A673 (cell line): Measurements from ENCODE around the gene SPON2. TPM values are rescaled to one million over a fixed set of nuclear protein-coding genes. Genes with fewer than 3 reads are reported as not detected.

Experiments
- BruUV-seq: library from RNA; stranded (reverse); fragments of 400-500 nt; replicated peaks from 2 replicates; lab custom pipeline; 2021; lab: Mats Ljungman, UMichigan
- CTCF ChIA-PET: fragments of 300-600 bp; sonication (Branson Sonifier 250); formaldehyde crosslinking; loops from one replicate; lab custom pipeline; 2022; ENCODE audit warnings: antibody characterized with exemption; lab: Charles Lee
- POLR2A ChIA-PET: fragments of 300-600 bp; sonication (Branson Sonifier 250); formaldehyde crosslinking; loops from one replicate; lab custom pipeline; 2022; ENCODE audit warnings: antibody characterized with exemption; ENCODE audit not compliant: low non-redundant PET; lab: Charles Lee
- DNase-seq: peaks from one replicate; pipeline ENCODE4 v3.0.0-alpha.2; 2015; ENCODE audit warnings: low spot score
- H3K27ac ChIP-seq: fragments of 200-600 bp; sonication (generic); 2 replicates; pipeline ENCODE4 v1.5.1; 2016; ENCODE audit warnings: mixed run types, low read depth, mild to moderate bottlenecking, mixed read lengths, antibody characterized with exemption, low read length; ENCODE audit not compliant: poor library complexity, severe bottlenecking
- H3K27me3 ChIP-seq: fragments of 200-600 bp; sonication (generic); replicated peaks from 2 replicates; pipeline ENCODE4 v1.6.1; 2017; ENCODE audit warnings: mixed run types, low read depth, mild to moderate bottlenecking, mixed read lengths, antibody characterized with exemption, low read length; ENCODE audit not compliant: insufficient read depth, poor library complexity
- H3K36me3 ChIP-seq: fragments of 200-600 bp; sonication (generic); 2 replicates; pipeline ENCODE4 v1.6.1; 2016; ENCODE audit warnings: mixed run types, mild to moderate bottlenecking, mixed read lengths, antibody characterized with exemption, low read length; ENCODE audit not compliant: insufficient read depth, poor library complexity, severe bottlenecking
- H3K4me1 ChIP-seq: fragments of 200-600 bp; sonication (generic); 2 replicates; pipeline ENCODE4 v1.6.1; 2017; ENCODE audit warnings: mixed run types, mild to moderate bottlenecking, mixed read lengths, antibody characterized with exemption, low read length; ENCODE audit not compliant: insufficient read depth, poor library complexity, severe bottlenecking
- H3K4me3 ChIP-seq: fragments of 200-600 bp; sonication (generic); 2 replicates; pipeline ENCODE4 v1.5.1; 2016; ENCODE audit warnings: low read depth, mixed run types, mild to moderate bottlenecking, mixed read lengths, low read length; ENCODE audit not compliant: poor library complexity, severe bottlenecking
- H3K9me3 ChIP-seq: fragments of 200-600 bp; sonication (generic); 2 replicates; pipeline ENCODE4 v1.6.1; 2016; ENCODE audit warnings: mixed run types, low read depth, mild to moderate bottlenecking, mixed read lengths, antibody characterized with exemption, low read length; ENCODE audit not compliant: poor library complexity, severe bottlenecking
- EZH2 ChIP-seq: fragments of 200-600 bp; sonication (generic); IDR thresholded peaks from 2 replicates; pipeline ENCODE4 v1.6.1; 2017; ENCODE audit warnings: borderline replicate concordance, low read depth, mild to moderate bottlenecking, mixed read lengths, antibody characterized with exemption, low read length; ENCODE audit not compliant: poor library complexity, severe bottlenecking
- intact Hi-C: fragments of 100-400 bp; cut with micrococcal nuclease; formaldehyde crosslinking; loops from one replicate; pipeline ENCODE4 v1.10.0; 2022; ENCODE audit not compliant: unreplicated experiment
- total RNA-seq: library from RNA; stranded (reverse); gene quantifications from 2 replicates; pipeline ENCODE4 v1.2.3, GENCODE V29; 2021
- TF ChIP-seq, protein P1 (sequence below): fragments of 300-800, 200-600 bp; sonication (generic); conservative IDR thresholded peaks from 2 replicates; pipeline ENCODE4 v1.5.1; 2017; ENCODE audit warnings: low read depth, mild to moderate bottlenecking, antibody characterized with exemption, low read length, moderate library complexity, mixed read lengths

Gene SPON2
- total RNA-seq, 1 experiment from 2014 or later, result 2.3 TPM

GRCh38 chr4:1167244-1167949, 5.0 kb downstream of the SPON2 start:
- no peaks in the 10 kb centered on the region for H3K9me3 ChIP-seq
- no TSS peak for BruUV-seq
- peaks cover 4% of the 10 kb centered on the region for H3K4me1 ChIP-seq
- H3K27me3 ChIP-seq, result peaks cover 23% of the 10 kb centered on the region
- peak overlapping the region; percentile 67 for H3K4me3 ChIP-seq
- no peaks in the 10 kb centered on the region for H3K36me3 ChIP-seq
- POLR2A ChIA-PET, result no interaction called here
- peak overlapping the region; percentile 79 for H3K27ac ChIP-seq
- CTCF ChIA-PET, result no interaction called here
- peak; percentile 97 for DNase-seq
- intact Hi-C loops, result loop anchor here (5.0 kb wide), 2 partner anchors 100 to 180 kb away; partner anchors contain the start of gene UVSSA
- no peak for TF ChIP-seq EZH2
- TF ChIP-seq, protein P1, sequence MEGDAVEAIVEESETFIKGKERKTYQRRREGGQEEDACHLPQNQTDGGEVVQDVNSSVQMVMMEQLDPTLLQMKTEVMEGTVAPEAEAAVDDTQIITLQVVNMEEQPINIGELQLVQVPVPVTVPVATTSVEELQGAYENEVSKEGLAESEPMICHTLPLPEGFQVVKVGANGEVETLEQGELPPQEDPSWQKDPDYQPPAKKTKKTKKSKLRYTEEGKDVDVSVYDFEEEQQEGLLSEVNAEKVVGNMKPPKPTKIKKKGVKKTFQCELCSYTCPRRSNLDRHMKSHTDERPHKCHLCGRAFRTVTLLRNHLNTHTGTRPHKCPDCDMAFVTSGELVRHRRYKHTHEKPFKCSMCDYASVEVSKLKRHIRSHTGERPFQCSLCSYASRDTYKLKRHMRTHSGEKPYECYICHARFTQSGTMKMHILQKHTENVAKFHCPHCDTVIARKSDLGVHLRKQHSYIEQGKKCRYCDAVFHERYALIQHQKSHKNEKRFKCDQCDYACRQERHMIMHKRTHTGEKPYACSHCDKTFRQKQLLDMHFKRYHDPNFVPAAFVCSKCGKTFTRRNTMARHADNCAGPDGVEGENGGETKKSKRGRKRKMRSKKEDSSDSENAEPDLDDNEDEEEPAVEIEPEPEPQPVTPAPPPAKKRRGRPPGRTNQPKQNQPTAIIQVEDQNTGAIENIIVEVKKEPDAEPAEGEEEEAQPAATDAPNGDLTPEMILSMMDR, result peak; percentile 94

GRCh38 chr4:1166509-1167243, 5.7 kb downstream of the SPON2 start:
- no peak for DNase-seq
- H3K9me3 ChIP-seq, result no peaks in the 10 kb centered on the region
- H3K27ac ChIP-seq, result no peak overlapping the region
- H3K4me3 ChIP-seq, result peak overlapping the region; percentile 67
- H3K4me1 ChIP-seq, result peaks cover 4% of the 10 kb centered on the region
- ChIA-PET POLR2A (no interaction called here), CTCF (no interaction called here)
- peaks cover 16% of the 10 kb centered on the region for H3K27me3 ChIP-seq
- BruUV-seq, result no TSS peak
- intact Hi-C loops, result loop anchor here (5.0 kb wide), 2 partner anchors 101 to 181 kb away; partner anchors contain the start of gene UVSSA
- no peaks in the 10 kb centered on the region for H3K36me3 ChIP-seq
- TF ChIP-seq EZH2, result no peak
- TF ChIP-seq, protein P1, result no peak

DNA sequence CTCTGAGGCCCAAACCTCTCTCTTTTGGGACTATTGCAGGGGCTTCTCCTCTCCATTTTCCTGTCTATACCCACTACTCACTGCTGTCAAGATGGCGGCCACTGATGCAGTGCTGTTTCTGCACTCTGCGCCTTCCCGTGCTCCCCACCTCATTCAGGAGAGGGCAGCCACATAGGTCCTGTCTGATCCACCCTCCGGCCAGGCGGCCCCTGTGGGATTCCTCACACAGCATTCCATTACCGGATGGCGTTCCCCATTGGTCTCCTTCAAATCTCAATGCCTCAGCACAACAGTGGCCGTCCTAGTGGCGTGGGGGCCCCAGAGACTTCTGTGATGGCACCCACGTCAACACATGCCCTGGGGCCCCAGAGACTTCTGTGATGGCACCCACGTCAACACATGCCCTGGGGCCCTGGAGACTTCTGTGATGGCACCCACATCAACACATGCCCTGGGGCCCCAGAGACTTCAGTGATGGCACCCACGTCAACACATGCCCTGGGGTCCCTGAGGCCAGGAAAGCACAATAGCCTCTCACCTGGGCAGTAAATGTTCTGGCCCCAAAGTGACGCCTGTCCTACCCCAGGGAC, 7.3 kb downstream of the SPON2 start:
- intact Hi-C loops, result loop anchor here (5.0 kb wide), 2 partner anchors 102 to 182 kb away; partner anchors contain the start of gene UVSSA
- DNase-seq, result no peak
- Histone ChIP-seq H3K27me3 (peaks cover 12% of the 10 kb centered on the region), H3K4me3 (no peak overlapping the region), H3K4me1 (peaks cover 4% of the 10 kb centered on the region), H3K27ac (no peak overlapping the region), H3K9me3 (no peaks in the 10 kb centered on the region), H3K36me3 (no peaks in the 10 kb centered on the region)
- no peak for TF ChIP-seq EZH2
- TF ChIP-seq, protein P1, result no peak
- ChIA-PET POLR2A (no interaction called here), CTCF (no interaction called here)
- no TSS peak for BruUV-seq
